GM12891 (cell line): ENCODE results near the gene AKAIN1.

Experiments
- DNase-seq: peaks from one replicate; pipeline ENCODE4 v3.0.0; 2011; ENCODE audit warnings: low spot score; ENCODE audit not compliant: insufficient read length
- FAIRE-seq: peaks from 2 replicates; lab custom pipeline; 2011; peaks lifted over from hg19 to GRCh38; lab: Jason Lieb, UNC
- PAX5 ChIP-seq: IDR thresholded peaks from 2 replicates; pipeline ENCODE4 v1.6.1; 2011; ENCODE audit warnings: low read length, moderate library complexity, mild to moderate bottlenecking; ENCODE audit not compliant: insufficient read depth, severe bottlenecking
- POLR2A ChIP-seq: IDR thresholded peaks from 2 replicates; pipeline ENCODE4 v1.6.1; 2011; ENCODE audit warnings: low read depth, low read length, control low read depth
- POLR2AphosphoS5 ChIP-seq: IDR thresholded peaks from 2 replicates; pipeline ENCODE4 v1.6.1; 2011; ENCODE audit warnings: low read depth, low read length, control low read depth
- POU2F2 ChIP-seq: IDR thresholded peaks from 2 replicates; pipeline ENCODE4 v1.6.1; 2011; ENCODE audit warnings: low read depth, mild to moderate bottlenecking, control low read depth, low read length, moderate library complexity
- SPI1 ChIP-seq: IDR thresholded peaks from 2 replicates; pipeline ENCODE4 v1.6.1; 2011; ENCODE audit warnings: low read depth, low read length, control low read depth
- TAF1 ChIP-seq: IDR thresholded peaks from 2 replicates; pipeline ENCODE4 v1.6.1; 2011; ENCODE audit warnings: low read depth, low read length, control low read depth

AKAIN1 gene

DNA sequence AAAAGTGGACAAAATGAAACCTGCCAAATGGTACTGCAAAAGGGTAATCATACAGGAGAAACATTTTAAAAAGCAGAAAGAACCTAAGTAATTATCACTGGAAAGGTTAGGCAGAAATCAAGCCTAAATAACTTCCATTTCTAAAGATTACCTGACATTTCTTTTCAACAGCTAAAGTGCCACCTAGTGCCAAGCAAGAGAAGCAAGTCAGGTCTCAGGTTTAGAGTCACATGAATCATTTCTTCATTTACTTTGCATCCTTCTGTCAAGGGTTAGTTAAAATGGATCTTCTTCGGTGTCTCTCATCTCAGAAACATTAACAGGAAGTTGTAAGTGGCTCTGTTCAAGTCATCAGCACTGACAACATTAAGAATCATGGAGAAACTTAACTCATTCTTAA, 90.3 kb downstream of the AKAIN1 start:
- FAIRE-seq = no peak
- TF ChIP-seq POU2F2 (no peak), TAF1 (no peak)
- DNase-seq = no peak

DNA sequence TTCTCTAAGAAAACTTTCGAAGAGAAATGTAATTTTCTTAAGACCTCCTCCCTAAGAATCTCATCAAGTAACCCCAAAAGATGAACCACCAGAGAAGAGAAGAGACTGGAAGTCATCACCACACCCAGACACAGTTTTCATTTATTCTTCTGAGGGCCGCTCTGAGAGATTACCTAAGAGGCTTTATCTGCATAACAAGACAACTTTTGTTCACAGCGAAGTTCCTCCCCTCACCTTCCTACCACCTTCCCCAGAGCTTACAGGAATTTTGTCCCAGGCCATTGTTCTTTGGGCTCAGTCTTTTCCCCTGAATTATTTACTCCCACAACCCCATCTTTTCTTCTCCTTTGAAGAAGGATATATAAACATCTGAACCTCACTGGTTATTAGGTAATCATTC, 92.8 kb downstream of the AKAIN1 start:
- TF ChIP-seq SPI1 (no peak), POU2F2 (no peak), PAX5 (no peak), TAF1 (no peak), POLR2A (no peak), POLR2AphosphoS5 (no peak)
- FAIRE-seq (no peak), DNase-seq (no peak)

- TF ChIP-seq SPI1 = no peak
- TF ChIP-seq PAX5 = no peak
- no peak for TF ChIP-seq POLR2AphosphoS5
- no peak for TF ChIP-seq POLR2A
- TF ChIP-seq TAF1 = no peak
- TF ChIP-seq POU2F2 = no peak
- DNase-seq = no peak
- no peak for FAIRE-seq
Observed at GRCh38 chr18:5103693-5104092, 93.4 kb downstream of the AKAIN1 start.

- TF ChIP-seq POLR2AphosphoS5 (no peak), PAX5 (no peak)
- no peak for DNase-seq
- FAIRE-seq = no peak
Observed at GRCh38 chr18:5103286-5103685, 93.8 kb downstream of the AKAIN1 start.

GRCh38 chr18:5097116-5097703, 99.8 kb downstream of the AKAIN1 start:
- FAIRE-seq = no peak
- no peak for TF ChIP-seq TAF1

GRCh38 chr18:5095239-5095638, 101.8 kb downstream of the AKAIN1 start:
- TF ChIP-seq PAX5 (no peak), TAF1 (no peak), POU2F2 (no peak), POLR2A (no peak), SPI1 (no peak)
- FAIRE-seq (no peak), DNase-seq (no peak)

More at GRCh38 chr18:5097116-5097703, 99.8 kb downstream of the AKAIN1 start:
- DNase-seq = no peak

GRCh38 chr18:5093902-5094301, 103.2 kb downstream of the AKAIN1 start:
- TF ChIP-seq POU2F2 = no peak
- TF ChIP-seq POLR2AphosphoS5 = no peak
- TF ChIP-seq PAX5 = no peak
- TF ChIP-seq SPI1 = no peak
- no peak for TF ChIP-seq POLR2A
- no peak for TF ChIP-seq TAF1
- DNase-seq = no peak
- FAIRE-seq = no peak
